GM21529 (cell line): ENCODE data around the gene ZNF311.
"Not testable (repeated sequence)": the region's sequence is repeated elsewhere in the genome, so short reads cannot be mapped to it uniquely, and the experiment has no call there.

Experiments used
- ATAC-seq: cut with Tn5 transposase; IDR thresholded peaks from one replicate; pipeline ENCODE4 v1.9.1; 2021; ENCODE audit not compliant: unreplicated experiment

ZNF311 gene

GRCh38 chr6:28983838-28984237, 21.3 kb downstream of the ZNF311 start:
- ATAC-seq = no peak

GRCh38 chr6:28982476-28983266, 22.4 kb downstream of the ZNF311 start:
- no peak for ATAC-seq

GRCh38 chr6:28981833-28982475, 23.2 kb downstream of the ZNF311 start:
- peak; percentile 49 for ATAC-seq

GRCh38 chr6:28981431-28981832, 23.7 kb downstream of the ZNF311 start:
- peak; percentile 26 for ATAC-seq

- ATAC-seq = peak; percentile 42
These were observed 24.2 kb downstream of the ZNF311 start for GRCh38 chr6:28980852-28981430.

GRCh38 chr6:28980137-28980851, 24.8 kb downstream of the ZNF311 start:
- ATAC-seq = no peak

- no peak for ATAC-seq
These were observed 25.4 kb downstream of the ZNF311 start for GRCh38 chr6:28979679-28980078.

GRCh38 chr6:28978959-28979561, 26.1 kb downstream of the ZNF311 start:
- ATAC-seq = no peak

- ATAC-seq = no peak
These were observed 27.0 kb downstream of the ZNF311 start for GRCh38 chr6:28978133-28978491.

GRCh38 chr6:28977341-28978132, 27.6 kb downstream of the ZNF311 start:
- ATAC-seq = no peak

GRCh38 chr6:28976677-28977076, 28.4 kb downstream of the ZNF311 start:
- ATAC-seq = no peak

GRCh38 chr6:28974505-28974904, 30.6 kb downstream of the ZNF311 start:
- no peak for ATAC-seq

- not testable (repeated sequence) for ATAC-seq
These were observed 35.1 kb downstream of the ZNF311 start for GRCh38 chr6:28970056-28970455.

- ATAC-seq = no peak
These were observed 36.0 kb downstream of the ZNF311 start for GRCh38 chr6:28969129-28969528.

- ATAC-seq = no peak
These were observed 36.6 kb downstream of the ZNF311 start for GRCh38 chr6:28968476-28968875.

GRCh38 chr6:28965706-28966105, 39.4 kb downstream of the ZNF311 start:
- no peak for ATAC-seq

- ATAC-seq = no peak
These were observed 44.1 kb downstream of the ZNF311 start for GRCh38 chr6:28960846-28961500.

GRCh38 chr6:28958561-28959243, 46.4 kb downstream of the ZNF311 start:
- ATAC-seq = not testable (repeated sequence)

GRCh38 chr6:28957795-28958314, 47.3 kb downstream of the ZNF311 start:
- not testable (repeated sequence) for ATAC-seq
